HG03457 (cell line): ENCODE results near the gene MUC20.

Experiments used
- ATAC-seq: cut with Tn5 transposase; IDR thresholded peaks from one replicate; pipeline ENCODE4 v1.9.1; 2021; ENCODE audit warnings: moderate number of reproducible peaks; ENCODE audit not compliant: unreplicated experiment

Gene MUC20

GRCh38 chr3:195754141-195754540 is 33.4 kb downstream of the MUC20 start:
- ATAC-seq: no peak

GRCh38 chr3:195754906-195755305 is 34.1 kb downstream of the MUC20 start:
- no peak for ATAC-seq

DNA sequence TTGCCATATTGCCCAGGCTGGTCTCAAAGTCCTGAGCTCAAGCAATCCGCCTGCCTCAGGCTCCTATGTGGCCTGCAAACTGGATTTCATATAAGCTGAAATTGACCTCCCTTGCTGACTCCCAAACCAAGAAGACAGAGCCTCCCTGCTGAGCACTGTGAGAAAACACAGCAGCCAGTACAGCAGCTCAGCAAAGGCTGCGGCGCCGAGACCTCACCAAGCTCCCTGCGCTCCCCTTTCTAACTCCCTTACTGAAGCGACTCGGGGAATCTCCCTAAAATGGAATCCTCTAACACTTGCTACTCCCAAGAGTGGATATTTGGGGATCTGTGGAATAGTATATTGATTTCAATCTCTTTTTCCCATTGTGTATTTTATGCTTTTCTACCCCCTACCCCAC is 34.6 kb downstream of the MUC20 start:
- no peak for ATAC-seq

DNA sequence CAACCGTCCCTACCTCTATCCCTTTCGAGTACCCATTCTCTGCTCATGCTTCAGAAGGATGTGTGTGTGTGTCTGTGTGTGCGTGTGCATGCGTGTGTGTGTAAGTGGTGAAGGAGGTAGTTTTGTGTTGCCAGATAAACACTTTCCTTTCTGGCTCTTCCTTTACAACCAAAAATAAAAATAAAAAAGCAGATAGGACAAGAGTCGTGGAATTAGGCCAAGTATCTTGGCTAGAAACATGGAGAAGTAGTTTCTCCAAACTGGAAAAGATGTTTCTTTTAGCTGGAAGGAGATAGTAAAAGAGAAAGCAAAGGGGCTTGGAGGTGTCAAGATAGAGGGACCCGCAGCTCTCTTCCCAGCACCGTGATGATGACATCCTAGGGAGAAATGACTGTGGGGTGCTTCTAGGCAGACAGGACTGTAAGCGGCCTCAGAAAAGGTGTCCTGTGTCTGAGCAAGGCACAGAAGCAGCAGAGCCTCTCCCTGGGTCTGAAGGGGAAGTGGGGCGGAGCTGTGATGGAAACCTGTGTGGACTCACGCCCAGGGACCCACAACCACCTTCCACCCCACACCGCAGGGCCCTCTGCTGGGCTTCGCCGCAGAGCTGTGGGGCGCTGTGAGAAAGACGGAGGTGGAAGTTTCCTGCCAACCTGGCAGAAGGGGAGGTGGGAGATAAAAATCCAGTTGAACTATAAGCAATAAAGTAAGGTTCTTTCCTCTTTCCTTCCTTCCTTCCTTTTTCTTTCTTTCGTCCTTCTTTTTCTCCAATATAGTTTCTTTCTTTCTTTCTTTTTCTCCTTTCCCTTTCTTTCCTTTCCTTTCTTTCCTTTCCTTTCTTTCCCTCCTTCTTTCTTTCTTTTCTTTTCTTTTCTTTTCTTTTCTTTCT is 35.3 kb downstream of the MUC20 start:
- no peak for ATAC-seq

- ATAC-seq: no peak
These were observed 36.6 kb downstream of the MUC20 start for GRCh38 chr3:195757438-195757770.

- no peak for ATAC-seq
These were observed 37.0 kb downstream of the MUC20 start for GRCh38 chr3:195757827-195758226.

DNA sequence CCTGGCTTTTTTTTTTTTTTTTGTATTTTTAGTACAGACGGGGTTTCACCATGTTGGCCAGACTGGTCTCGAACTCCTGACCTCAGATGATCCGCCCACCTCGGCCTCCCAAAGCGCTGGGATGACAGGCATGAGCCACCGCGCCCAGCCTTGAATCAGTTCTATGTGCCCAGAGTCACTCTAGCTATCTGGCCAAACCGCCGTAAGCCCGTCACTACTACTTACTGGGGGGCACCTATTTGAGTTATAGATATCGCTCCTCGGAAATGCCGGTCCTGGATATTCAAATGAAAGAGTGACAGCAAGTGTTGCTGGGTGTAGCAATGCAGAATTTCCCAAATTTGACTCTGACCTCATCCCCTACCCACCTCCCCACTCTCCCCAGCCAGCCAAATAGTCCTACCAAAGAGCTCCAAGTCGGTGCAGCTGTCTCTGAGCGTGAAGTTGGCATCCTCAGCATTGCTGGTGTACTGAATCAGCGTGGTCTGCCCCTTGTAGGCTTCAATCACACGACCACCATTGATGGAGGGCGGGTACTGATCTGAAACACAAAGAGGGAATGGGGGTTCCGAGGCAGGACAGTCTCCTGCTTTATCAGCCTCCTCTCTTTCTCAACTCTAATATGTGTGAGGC is 38.1 kb downstream of the MUC20 start:
- no peak for ATAC-seq

DNA sequence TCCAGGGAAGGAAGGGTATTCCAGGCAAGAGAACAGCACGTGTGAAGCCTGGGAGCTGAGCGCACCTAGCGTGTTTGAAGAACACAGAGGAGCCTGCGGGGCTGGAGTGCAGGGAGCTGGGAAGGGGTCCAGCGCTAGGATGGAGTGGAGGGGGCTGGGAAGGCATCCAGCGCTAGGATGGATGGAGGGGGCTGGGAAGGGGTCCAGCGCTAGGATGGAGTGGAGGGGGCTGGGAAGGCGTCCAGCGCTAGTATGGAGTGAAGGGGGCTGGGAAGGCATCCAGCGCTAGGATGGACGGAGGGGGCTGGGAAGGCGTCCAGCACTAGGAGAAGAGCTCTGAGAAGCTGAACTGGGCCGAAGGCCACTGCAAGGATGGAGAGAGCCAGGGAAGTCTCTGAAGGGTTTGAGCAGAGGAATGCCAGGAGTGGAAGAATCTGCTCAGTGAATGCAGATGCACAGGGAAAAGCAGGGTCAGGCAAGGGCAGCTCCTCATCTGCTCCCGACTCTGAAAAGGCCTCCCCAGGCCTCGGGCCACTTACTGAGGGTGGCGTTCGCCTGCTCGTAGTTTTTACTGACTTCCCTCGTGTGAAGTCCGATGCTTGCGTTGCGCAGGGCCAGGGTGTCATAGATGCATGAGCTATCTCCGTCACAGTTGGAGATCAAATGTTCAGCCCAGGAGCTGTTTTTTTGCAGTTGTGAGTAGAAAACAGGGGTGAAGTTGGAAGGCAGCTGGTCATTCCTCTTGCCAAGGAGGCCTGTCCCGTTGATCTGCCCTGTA is 39.8 kb downstream of the MUC20 start:
- ATAC-seq: no peak

- no peak for ATAC-seq
These were observed 40.4 kb downstream of the MUC20 start for GRCh38 chr3:195761123-195761566.

DNA sequence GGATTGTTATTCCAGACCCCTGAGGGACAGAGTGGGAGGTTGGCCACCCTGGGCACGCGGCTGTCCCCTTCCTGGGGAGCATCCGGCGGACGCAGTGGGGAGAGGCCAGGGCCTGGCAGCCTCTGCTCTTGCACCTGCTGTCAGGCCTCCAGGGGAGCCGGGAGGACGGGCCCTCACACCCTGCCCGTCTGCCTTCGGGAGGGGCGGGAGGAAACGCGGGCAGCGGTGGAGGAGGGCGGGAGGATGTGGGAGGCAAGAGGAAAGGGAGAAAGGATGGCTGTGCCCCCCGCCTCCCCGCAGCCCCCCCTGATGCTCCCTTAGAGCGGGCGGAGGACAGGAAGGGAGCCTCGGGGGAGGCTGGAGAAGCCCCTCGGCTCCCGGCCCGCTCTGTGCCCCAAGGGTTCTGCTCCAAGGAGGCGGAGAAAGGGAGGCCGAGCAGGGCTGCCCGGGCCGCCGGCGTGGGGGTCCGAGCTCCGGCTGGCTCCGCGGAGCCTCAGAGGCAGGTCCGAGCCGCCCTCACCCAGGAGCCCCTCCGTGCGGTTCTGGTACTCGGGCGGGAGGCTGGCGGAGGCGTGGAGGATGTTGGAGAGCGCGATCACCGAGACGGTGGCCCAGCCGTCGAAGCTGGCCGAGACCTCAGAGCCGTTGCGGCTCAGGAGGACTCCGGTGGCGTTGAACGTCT is 40.9 kb downstream of the MUC20 start:
- ATAC-seq: no peak

GRCh38 chr3:195762249-195762585 is 41.4 kb downstream of the MUC20 start:
- ATAC-seq: no peak

DNA sequence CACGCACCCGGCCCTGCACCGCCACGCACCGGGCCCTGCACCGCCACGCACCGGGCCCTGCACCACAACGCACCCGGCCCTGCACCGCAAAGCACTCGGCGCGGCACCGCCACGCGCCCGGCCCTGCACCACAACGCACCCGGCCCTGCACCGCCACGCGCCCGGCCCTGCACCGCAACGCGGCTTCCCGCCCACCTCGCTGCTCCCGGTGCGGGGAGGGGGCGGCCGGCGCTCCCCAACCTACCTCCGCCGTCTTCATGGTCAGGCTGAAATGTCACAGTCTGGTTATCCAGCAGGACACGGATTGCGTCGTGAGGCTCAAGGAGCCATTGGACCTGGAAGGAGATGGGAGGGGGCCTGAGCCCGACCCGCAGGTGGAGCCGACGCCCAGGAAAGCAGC is 41.8 kb downstream of the MUC20 start:
- ATAC-seq: no peak

DNA sequence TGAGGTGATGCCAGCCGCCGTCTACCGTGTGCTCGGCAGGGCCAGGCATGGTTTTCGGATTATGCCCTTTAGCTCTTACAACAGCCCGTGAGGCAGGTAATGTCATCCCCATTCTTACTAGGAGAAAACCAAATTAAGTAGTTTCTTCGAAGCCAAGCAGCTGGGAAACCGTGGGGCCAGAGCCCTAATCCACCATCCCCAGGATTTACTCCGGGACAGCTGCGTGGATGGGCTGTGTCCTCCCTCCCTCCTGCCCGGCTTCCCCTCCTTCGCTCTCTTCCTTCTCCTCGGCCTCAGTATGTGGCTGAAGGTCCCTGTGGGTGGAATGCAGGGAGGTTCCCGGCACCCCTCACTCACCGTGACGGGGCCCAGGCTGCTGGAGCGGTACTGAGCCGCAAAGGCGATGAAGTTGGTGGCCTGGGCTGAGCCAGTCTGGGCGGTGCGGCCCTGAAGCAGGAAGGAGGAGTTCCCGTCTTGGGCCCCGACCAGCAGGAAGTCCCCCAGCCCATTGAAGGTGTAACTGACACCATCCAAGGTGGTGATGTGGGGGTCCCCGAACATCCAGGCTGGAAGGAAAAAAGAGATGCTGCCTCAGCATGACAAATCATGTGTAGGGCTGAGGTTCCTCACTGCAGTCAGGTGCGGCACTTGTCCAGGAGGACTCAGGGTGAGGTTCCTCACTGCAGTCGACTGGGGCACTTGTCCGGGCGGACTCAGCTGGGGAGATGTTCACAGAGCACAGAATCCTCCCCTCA is 42.5 kb downstream of the MUC20 start:
- no peak for ATAC-seq

DNA sequence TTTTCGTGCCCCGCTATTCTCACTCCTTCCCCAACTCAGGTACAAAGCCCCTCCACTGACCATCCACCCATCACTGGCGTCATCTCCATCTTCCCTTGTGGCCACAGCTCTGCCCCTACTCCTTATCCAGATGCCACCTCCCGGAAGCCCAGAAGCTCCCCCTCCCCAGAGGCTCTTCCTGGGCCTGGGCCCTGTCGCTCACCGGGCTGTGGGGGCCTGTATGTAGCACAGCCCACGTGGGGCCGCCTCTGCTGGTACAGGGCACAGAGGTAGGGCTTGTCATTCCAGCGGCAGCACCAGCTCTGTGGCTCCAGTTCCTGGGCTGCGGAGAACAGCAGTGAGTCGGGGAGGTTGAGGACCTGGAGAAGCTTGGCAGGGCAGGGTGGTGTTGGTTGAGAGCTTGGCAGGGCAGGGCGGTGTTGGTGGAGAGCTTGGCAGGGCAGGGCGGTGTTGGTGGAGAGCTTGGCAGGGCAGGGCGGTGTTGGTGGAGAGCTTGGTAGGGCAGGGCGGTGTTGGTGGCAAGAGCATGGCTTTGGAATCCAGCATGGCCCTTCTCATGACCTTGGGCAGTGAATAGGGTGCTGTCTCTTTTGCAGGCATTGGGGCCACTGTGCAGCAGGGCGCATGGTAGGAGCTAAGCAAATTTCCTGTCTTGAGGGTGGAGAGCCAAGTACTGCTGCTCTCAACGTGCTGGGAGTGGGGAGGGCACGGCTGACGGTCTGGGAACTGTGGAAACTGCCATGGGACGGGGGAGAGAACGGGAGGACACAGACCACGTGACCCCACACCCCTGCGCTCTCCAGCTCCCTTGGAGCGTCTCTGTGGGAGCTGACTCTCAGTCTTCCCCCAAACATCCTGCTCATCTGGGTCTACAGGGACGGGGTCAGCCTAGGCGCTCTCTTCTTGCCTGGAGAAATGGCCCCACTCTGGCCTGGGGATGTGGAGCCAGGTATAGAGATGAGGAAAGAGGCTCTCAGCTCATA is 43.4 kb downstream of the MUC20 start:
- ATAC-seq: no peak

- no peak for ATAC-seq
These were observed 44.4 kb downstream of the MUC20 start for GRCh38 chr3:195764961-195765706.

- ATAC-seq: no peak
These were observed 45.9 kb downstream of the MUC20 start for GRCh38 chr3:195766671-195767070.

DNA sequence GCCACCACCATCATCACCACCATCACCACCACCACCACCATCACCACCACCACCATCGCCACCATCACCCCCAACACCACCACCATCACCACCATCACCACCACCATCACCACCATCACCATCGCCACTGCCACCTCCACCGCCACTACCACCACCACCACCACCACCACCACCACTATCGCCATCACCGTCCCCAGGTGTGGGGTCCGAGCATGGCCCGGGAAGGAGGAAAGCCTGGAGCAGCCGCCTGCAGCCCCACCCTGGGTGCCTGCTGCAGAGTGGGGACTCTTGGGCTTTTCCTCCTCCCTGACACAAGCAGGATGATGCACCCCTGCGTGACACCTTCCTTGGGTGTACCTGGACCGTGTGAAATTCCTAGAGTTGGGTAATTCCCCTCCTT is 47.0 kb downstream of the MUC20 start:
- ATAC-seq: no peak

DNA sequence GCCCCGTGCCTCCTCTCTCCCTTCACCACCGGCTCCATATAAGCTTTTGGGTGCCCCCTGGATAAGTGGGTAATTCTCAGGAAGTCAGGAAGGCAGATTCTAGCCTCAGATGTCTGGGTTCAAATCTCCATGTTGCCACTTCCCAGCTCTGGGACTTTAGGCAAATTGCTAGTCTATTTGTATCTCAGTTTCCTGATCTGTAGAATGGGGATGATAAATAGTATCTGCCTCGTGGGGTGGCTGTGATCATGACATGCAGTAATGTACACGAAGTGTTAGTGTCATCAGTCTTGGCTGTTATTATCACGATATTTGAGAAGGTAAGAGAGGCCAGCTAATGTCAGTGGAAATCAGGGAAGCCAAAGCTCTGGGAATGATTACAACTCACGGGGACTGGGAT is 47.6 kb downstream of the MUC20 start:
- ATAC-seq: no peak

DNA sequence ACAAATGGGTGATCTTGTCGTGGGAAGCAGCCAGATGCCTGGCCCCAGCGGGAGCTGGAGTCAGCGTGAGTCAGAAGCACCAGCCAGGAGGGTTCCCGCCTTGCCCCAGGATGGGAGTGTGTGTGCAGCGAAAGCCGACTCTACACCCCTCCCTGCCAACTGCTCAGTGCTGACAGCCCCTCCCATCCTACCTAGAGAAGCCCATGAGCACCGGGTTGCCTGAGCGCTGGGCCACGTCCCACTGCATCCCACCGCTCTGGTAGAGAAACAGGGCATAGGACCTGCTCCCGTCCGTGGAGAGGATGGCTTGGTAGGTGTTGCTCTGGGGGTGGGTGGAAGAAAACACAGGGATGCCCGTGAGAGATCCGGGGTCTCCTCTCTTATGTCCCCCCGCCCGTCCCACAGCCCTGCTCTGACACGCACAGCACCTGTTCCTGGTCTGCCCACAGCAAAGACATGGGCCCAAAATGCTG is 48.1 kb downstream of the MUC20 start:
- no peak for ATAC-seq
